ENCODE data around the gene LILRB3.

GRCh38 chr19:54186934-54187381 lies 35.8 kb downstream of the LILRB3 start:
- TF ChIP-seq POLR2A (IDR thresholded peaks at IDR 0.05; ENCODE audit: low read length) (no peak), GATA1 (IDR thresholded peaks at IDR 0.05; ENCODE audit: low read depth, low read length) (no peak)
